COLO829 (cell line): ENCODE measurements around the gene ADAM33.

Experiments
- DNase-seq: peaks from one replicate; pipeline ENCODE4 v3.0.0; 2012; ENCODE audit warnings: low spot score

ADAM33 gene

DNA sequence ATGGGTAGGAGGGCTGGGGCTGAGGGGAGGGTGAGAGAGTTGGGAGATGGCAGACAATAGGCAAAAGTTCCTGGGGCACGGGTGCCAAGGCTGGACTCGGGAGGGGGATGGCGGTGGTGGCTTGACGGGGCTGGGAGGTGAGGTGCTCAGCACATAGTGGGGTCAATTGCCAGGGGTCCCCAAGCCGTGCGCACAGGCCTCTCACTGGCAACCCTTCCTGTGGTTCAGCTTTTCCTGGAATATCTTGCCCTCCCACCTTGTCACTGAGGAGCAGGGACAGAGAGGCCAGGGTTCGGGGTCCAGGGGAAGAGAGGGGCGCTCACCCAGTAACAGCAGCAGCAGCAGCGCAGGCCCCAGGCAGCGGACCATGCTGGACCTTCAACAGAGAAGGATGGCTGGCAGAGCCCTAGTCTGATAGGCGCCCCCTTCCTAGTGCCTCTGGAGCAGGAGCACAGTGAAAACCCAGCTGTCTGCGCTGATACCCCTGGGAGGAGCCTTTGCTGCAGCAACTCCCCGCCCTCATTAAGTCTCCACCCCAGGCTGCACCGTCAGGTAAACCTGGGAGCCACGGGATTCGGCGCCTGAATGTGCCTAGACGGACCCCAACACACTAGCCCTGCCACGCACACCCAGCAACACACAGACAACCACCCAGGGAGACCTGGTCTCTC lies 18.6 kb downstream of the ADAM33 start, which contains the start of gene GFRA4:
GFRA4 (minus strand) TSS at position 369 of the 671 bp plus-strand sequence; CDS start at position 369, 0 bp downstream.
- no peak for DNase-seq

DNA sequence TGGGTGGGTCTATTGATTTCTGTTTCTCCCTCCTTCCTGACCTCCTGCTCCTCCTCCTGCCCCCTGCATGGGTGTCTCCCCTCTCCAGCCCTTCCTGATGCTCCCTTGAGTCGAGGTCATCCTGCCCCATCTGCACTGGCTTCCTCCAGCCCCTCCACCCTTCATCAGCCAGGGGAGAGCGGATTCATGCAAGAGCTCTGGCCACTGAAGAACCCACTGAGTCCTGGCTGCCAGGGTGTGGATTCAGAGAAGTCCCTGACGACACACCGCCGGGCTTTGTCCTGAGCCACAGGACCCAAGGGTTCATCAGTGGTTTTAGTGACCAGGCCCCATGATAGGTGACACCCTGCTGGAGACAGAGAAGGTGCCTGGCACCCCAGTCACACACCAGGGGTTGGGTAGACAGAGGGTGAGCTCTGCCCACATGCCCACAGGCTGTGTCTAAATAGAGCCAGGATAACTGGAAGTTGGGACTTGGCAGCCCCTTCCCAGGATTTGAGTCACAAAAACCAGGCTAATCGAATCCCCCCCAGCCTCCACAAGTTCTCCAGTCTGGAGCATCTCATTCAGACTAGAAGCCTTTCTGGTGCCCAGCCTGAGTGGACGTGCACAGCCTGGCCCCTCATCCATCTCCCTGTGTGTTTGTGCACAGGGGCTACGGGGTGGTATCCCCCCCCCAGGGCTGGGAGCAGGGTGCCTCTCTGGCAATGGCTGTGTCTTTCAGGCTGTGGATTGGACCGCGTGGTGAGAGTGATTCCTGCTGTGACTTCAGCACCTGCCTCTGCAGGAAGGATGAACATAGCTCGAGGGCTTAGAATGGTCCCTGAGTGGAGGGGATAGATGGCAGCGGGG lies 19.8 kb downstream of the ADAM33 start:
- DNase-seq: no peak

DNA sequence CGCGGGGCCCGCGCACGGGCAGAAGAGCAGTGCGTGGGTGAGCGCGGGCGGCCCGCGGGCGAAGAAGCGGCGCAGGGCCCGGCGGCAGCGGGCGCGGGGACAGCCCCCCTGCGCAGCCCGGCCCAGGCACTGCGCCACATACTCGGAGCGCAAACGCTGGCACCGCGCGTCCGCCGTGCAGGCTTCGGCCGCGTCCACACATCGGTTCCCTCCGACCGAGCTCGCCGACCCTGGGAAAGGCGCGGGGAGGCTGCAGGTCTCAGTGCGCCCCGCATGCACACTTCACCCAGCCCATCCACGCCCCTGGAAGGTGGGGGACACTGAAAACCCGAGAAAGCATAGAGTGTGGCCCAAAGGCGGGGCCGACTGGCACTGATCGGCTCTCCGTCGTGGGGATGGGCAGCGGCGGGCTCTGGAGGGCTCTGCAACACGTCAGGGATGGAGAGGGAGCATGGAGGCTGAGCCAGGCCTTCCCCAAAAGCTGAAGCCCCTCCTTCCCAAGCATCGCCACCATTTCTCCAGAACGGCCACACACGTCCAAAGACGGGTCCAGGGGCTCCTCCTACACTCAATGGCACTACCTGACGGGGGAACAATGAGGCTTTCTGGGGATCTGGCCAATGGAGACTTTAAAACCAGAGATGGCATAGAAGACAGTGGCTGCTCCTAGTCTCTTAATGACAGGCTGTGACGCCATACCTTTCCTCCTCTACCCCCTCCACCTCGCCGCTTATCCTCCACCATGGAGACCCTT lies 20.6 kb downstream of the ADAM33 start:
- no peak for DNase-seq

DNA sequence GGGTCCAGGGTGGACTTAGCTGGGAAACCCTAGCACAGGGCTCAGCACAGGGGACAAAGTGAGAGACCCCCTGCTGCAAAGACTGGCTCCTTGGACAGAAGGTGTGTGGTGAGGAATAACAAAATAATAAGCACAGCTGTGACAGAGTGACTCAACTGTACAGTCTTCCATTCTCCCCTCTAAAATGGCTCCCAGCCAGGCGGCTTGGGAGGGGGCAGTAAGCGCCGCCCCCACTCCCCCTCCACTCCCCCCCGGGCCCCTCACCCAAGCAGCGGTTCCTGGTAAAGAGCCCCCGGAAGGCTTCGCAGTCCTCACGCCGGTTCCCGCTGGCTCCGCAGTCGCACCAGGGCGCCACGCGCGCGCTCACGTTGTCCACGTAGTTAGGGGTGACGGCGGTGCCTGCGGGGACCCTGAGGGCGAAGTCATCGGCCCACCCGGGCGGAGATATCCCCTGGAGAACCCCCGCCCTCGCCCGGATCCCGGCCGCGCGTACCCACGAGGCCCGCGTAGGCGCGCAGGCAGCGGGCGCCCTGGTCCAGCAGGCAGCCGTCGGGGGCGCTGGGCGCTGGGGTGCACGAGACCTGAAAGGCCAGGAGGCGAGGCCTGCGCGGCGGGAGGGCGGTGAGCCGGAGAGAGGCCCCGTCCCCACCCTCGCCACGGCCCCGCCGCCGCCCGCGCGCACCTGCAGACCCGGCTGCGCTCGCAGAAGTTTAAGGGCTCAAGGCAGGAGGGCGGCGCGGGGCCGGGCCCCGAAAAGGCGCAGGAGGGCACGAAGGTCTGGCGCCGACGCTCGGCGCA lies 21.3 kb downstream of the ADAM33 start:
- no peak for DNase-seq

DNA sequence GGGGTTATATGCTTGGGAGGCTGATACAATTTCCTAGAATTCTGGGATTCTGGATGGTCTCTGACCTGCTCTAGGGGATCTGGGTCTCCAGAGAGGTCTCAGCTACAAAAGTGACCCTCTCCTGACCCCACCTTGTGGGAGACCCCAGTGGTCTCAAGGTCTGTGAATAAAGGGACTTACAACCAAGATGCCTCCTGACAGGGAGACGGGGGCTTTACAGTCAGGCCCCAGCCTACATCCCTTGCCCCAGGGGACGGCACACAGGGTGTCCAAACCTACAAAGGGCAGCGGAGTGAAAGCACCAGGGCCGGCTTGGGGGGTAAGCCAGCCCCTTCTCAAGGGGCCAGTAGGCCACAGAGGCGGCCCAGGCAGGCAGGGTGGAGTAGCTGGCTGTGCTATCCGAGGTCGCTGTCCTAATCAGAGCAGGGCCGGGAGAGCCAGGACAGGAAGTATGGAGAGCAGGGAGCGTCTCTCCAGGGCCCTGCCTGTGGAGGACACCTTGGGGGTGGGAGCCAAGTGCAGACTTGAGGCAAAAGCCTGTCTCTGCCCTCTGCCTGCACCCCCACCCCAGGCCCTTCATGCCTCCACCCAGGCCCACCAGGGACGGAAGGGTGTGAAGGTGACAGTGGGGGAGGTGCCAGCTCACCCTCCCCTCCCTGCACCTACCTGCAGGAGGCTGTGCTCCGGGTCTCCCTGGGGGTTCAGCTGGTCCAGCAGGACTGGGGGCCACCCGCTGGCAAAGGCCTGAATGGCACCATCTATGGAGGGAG lies 22.1 kb downstream of the ADAM33 start:
- DNase-seq: no peak

DNA sequence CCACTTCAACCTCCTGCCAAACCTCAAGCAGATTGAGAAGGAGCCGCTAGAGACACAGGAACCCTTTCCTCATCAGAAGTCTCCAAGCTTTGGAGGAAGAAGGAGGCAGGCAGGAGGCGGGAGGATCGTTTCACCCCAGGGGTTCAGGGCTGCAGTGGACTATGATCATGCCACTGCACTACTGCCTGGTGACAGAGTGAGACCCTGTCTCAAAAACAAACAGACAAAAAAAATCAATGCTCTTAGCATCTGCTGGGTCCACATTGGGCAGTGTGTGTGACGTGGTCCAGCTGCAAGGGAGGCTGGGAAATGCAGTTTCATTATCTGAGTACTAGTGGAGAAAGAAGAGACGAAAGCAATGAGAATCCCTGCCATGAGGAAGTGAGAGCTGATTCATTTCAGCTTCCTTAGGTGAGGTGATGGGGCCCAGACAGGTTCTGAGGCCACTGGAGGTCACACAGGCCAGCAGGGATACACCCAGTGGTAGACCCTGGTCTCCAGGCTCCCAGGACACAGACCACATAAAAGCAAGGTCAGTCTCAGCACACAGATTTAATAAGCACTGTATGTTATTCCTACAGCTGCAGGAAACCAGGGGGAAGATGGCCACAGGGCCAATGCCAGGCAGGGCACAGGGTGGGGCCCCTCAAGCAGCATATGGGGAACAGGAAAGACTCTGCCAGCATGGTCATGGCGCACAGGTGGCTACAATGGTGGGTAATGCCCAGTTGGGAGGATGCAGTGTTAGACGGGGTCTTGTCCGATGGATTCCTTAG lies 22.9 kb downstream of the ADAM33 start:
- DNase-seq: no peak

DNA sequence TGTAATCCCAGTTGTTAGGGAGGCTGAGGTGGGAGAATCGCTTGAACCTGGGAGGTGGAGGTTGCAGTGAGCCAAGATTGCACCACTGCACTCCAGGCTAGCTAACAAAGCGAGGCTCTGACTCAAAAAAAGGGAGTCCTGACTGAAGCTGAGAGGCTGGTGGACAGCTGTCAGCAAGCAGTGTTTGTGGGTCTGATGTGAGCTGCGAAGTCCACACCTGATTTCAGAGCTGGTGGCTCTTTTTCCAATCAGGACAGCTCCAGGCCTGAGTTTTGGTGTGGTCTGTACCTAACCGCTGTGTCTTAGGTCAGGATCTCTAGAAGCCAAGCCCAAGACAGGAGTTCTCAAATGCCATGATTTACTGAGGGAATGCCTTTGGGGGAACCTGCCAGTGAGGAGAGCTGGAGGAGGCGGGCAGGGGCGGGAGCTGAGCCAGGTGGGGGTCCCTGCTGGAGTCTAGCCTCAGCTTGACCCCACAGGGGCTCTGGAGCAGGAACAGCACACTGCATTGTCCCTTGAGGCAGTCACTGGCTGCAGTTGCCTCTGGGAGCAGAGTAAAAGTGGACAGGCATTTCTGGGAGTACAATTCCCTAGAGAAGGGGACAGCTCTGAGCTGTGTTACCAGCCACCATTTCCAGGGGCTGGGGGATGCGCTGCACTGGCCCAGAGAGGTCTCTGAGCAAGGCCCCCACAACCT lies 23.6 kb downstream of the ADAM33 start:
- no peak for DNase-seq

DNA sequence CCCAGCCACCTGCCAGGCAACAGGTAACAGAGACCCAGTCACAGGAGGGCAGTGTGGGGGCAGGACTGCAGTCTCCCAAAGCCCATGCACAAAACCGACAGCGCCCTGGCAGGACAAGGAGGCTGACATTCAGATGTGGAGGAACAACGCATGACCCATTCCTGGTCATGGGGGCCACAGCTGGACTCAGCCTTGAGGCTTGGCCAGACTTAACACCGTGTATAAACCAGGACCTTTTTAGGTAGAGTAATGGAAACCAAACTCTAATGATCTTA lies 26.7 kb downstream of the ADAM33 start:
- no peak for DNase-seq

DNA sequence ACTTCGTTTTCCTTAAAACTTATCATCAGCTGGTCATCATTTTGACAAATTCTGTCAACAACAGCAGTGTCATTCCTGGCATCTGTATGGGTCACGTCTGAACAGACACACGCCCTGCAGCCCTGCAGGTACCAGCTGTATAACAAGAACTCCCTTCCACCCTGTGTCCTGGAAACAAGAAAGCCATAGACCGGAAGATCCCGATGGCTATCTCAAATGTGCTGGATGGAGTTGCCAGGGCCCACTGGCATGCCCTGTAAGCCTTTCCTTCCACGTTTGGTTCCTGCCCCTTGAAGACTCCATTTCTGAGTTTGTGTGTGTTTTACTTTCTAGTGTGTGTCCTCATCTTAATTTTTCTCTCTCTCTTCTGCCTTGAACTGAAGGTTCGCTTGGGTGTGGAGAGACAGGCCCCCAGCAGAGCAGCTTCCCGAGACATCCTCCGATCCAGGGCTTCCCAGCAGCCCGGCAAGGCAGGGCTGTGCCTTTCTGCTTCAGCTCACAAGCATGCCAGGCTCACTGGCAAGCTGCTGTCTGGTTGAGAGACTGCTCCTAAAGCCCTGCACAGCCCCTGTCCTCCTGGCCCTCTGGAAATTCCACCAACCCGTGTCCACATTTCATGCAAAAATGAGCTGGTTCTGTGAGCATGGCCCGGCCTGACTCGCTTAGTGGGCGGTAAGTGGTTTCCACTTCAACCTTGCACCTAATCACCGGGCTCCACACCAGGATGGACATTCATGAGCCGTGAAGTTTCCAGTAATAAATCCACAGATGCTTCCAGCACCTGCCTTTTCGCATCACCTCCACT lies 27.3 kb downstream of the ADAM33 start:
- DNase-seq: no peak

DNA sequence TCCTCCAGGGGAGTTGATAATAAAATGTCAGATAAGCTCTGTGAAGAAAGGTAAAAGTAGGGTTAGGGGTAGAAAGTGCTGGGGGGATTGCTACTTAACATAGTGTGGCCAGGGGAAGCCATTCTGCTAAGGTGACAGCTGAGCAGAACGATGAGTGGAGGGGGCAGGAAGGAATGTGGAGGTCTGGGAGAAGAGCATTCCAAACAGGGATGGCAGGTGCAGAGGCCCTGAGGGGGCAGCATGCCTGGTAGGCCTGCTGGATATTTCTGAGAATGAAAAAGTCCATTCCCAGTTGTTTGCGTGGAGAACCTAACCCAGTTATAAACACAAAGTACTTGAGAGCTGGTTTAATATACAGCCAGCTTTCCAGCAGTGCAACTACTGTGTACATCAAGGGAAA lies 27.9 kb downstream of the ADAM33 start:
- no peak for DNase-seq

DNA sequence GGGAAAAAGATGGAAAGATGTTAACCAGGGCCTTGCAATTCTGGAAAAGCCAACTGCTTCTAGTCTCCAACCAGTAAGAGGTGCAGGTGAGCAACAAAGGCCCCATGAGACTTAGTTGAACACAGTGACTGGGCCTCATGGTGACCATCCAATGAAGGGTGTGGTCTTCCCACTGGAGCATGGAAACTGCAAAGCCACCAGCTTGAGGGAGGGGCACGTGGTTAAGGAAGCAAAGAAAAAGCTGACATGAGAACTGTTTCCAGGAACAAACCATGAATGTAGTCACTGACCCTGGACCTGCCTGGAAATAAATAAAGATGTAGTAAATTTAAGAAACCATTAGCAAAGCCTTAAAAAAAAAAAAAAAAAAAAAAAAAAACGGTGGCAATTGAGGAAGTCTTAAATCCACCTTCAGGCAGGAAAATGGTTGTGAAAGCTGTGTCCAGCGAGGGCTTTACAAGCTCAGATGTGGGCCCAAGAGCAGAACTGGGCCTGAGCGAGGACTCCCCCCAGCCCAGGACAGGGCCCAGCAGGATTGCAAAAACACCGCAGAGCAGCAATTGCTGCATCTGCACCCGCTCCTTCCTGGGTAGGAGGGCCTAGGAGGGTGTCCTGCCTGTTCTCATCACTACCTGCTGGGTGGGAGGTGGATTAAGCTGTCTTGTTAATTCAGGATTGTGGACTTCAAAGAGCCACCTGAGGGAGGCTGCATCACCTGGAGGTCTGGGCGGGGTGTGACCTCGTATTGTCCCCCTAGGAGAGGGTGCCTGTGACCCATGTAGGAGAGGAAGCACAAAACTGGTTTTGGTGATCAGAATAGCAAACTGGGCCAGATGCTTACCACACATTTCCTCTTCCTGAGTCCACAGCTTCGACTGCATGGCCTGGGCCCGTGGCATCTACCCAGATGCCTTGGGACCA lies 28.9 kb downstream of the ADAM33 start:
- no peak for DNase-seq

DNA sequence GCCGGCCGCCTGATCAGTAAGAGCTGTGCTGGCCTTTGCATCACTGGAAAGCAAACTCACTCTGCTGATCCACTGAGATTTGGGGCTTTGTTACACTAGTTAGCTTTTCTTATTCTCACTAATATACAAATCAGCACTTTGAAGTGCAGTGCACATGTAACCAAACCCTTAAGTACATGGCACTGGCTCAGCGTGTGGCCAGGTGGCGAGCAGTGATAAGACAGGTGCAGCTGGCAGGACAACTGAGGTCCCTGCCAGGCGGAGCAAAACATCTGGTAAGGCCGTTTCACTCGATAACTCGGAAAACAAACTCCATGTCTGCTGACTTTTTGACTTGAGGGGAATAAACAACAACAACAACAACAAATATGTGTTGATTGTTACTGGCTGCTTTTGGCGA lies 29.6 kb downstream of the ADAM33 start:
- no peak for DNase-seq

DNA sequence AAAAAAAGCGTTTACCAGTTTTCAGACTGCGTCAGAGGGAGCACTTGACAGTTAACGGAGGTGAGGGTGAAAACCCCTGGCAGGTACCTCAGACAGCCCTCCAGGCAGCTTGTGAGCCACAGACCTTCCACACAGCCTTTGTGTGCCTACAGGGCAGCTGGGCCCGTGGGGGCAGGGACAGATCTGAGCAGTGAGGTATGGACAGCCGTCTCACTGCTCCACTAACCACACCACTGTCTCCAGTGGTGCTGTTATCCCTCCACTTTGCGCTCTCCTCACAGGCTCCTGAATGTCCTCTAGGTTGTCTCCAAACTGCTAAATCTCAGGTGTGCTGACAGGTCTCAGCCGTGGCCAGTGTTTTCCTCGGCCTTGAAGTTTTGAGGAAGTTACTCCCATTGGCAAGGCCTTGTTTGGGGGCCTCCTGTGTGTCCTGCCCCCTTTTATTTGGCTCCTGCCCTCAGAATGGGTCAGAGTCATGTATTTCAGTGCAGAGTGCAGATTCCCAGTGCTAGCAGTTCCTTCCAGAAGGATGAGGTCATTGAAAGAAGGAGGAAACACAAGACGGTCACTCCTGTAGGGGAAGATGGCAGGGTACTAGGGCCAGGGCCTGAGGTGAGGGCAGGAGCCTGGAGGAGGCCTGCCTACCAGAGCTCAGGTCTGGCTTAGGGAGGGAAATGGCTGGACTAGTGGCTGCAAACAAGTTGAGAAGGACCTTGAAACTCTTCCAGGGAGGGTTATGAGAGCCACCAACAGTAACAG lies 30.4 kb downstream of the ADAM33 start:
- DNase-seq: no peak

DNA sequence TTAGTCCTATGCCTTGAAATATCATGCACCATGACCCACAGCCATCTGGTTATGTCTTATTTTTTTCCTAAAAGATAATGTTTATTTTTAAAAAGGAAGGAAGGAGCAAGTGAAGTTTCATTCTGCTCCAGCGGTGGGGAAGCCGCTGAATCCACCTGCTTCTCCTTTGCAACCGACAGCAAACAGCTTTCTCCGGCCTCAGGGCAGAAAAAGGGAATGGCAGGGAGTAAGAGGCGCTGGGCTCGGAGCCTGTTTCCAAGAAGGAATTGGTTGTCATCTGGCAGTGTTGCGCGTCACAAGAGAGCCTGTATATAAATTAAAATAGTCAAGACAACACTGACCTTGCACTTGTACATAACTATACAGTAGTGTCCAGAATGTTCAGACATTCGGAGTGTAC lies 32.9 kb downstream of the ADAM33 start:
- no peak for DNase-seq

DNA sequence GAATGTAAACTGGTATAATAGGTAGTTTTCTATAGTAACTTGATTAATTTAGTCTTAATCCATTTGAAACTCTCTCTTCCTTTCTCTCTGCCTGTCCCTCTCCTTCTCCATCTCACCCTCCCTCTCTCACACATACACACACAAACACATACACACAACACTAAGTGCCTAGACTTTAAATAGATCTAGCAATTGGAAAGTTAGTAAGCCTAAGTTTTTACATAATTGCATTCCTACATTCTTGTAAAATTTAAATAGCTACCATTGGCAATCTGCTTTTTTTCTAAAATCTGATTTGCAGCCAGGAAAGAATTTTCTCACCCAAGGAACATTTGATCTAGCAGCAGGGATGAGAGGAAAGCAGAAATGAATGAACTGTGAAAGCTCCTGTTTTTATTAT lies 34.3 kb downstream of the ADAM33 start:
- DNase-seq: no peak

DNA sequence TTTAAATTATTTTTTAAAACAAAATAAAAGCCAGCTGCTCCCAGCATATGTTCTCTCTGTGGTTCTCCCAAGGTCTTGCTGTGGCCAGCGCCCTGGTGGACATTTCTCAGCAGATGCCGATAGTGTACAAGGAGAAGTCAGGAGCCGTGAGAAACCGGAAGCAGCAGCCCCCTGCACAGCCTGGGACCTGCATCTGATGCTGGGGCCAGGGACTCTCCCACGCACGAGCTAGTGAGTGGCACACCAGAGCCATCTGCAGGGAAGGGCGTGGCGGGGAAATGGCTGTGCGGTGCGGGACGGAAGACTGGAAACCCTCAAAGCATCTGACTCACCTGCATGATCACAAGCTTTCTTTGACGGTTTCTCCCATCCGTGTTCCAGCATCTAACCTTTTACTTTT lies 35.2 kb downstream of the ADAM33 start:
- DNase-seq: no peak

DNA sequence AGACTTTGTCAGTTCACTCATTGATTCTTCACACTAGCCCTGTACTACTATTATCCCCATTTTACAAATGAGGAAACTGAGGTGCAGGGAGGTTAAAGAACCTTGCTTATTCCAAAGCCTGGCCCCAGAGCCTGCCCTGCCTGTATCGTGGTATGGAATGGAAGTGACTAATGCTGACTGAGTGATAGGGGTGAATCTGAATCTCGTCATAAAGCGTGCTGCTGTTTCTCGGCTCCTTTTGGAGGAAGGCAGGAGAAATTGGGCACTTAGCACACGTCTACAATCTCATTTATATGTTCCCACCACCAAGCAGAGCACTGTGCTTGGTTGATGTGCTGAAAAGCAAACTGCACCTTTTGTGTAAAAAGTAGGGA lies 35.8 kb downstream of the ADAM33 start:
- DNase-seq: no peak
